Epithelial cell of esophagus (primary cell): ENCODE results near the gene SH3PXD2A.

ENCODE experiments used
- DNase-seq: peaks from one replicate; pipeline ENCODE4 v3.0.0; 2010; ENCODE audit warnings: low read depth
- H3K4me3 ChIP-seq: 2 replicates; pipeline ENCODE4 v1.5.1; 2011; ENCODE audit warnings: mild to moderate bottlenecking, low read length, control low read depth
- TF ChIP-seq, protein P1 (sequence below): IDR thresholded peaks from 2 replicates; pipeline ENCODE4 v1.5.1; 2011; ENCODE audit warnings: low read depth, mild to moderate bottlenecking, low read length, control low read depth, inconsistent platforms; ENCODE audit not compliant: insufficient read depth; ENCODE audit errors: missing control alignments

The SH3PXD2A gene

DNA sequence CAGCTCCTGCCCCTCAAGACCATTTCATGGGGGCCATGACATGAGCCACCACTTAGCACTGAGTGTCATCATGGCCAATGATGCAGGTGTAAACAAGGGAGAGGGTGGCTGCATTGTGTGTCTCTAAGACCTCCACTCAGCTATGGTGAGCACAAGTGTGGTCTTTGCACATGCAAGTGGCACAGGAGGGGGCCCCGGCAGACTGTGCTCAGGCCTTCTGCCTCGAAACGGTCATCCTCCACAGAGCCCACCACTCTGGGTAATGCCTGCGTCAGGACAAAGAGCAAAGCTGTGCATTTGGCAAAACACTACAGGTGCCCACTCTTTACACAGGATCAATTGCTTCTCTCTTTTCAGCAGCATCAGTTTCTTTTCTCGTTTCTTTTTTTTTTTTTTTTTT lies 125.5 kb downstream of the SH3PXD2A start:
- no peak for DNase-seq
- TF ChIP-seq, protein P1, sequence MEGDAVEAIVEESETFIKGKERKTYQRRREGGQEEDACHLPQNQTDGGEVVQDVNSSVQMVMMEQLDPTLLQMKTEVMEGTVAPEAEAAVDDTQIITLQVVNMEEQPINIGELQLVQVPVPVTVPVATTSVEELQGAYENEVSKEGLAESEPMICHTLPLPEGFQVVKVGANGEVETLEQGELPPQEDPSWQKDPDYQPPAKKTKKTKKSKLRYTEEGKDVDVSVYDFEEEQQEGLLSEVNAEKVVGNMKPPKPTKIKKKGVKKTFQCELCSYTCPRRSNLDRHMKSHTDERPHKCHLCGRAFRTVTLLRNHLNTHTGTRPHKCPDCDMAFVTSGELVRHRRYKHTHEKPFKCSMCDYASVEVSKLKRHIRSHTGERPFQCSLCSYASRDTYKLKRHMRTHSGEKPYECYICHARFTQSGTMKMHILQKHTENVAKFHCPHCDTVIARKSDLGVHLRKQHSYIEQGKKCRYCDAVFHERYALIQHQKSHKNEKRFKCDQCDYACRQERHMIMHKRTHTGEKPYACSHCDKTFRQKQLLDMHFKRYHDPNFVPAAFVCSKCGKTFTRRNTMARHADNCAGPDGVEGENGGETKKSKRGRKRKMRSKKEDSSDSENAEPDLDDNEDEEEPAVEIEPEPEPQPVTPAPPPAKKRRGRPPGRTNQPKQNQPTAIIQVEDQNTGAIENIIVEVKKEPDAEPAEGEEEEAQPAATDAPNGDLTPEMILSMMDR, result no peak
- no peak overlapping the region for H3K4me3 ChIP-seq

DNA sequence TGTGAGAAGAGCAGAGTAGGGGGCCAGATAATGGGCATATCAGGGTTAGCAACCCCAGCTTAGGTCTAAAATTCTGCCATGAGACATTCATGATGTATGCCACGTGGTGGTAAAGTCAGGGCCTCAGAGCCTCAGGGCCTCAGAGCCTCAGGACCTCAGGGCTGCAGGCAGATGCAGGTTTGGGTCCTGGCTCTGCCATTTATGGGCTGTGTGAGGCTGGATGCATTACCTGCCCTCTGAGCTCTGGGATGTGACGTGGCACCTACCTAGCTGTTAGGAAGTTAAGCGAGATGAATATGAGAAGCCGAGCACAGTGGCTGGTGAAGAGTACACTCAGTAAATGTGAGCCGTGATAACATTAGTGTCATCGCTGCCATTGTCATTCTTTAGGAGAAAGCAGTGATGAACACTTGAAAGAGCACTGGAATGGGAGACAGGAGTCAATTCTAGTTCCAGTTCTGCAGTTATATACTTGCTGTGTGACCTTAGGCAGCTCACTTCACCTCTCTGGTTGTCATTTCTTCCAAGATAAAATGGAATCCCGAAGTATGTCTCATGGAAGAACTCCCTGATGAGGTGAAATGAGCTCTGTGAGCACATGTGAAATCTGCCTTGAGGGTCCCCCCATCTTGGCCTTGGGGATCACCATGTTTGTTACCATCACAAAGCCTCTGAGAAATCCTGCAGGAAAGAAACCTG lies 127.2 kb downstream of the SH3PXD2A start:
- TF ChIP-seq, protein P1, result no peak
- H3K4me3 ChIP-seq, result no peak overlapping the region
- no peak for DNase-seq

DNA sequence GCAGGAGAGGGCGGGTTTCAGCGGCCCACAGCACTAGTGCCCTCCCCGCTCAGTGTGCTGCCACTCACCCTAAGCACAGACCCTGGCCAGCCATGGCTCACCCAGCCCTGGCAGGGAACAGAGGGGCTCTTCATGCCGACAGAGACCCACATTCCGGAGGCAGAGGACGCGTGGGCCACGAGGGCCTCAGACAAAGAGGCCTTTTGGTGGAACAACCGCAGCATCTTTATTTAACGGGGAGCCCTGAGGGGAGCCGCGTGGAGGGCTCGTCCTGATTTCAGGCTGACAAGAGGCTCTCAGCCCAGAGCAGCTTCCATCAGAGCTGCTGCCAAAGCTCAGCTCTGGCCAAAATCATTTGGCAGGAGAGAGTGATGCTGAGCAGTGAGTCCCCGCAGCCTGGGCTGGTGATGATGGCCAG lies 127.8 kb downstream of the SH3PXD2A start:
- no peak for DNase-seq
- no peak overlapping the region for H3K4me3 ChIP-seq
- TF ChIP-seq, protein P1, result no peak

DNA sequence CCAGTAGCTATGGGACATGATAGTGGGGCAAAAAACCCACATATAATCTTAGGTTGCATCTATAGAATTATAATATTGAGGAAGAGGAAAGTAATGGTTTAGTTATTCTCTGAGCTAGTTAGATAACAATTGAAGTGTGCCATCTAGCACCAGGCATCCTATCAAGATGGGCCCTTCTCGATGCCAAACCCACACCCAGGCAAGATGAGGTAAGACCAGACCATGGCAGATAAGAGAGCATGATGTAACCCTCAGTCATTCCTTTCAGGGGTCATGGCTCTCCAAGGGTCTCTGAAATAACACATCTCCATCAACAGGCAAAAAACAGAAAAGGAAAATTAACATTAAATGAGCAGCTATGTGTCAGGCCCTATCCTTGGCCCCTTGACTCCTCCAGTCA lies 128.7 kb downstream of the SH3PXD2A start:
- H3K4me3 ChIP-seq, result no peak overlapping the region
- TF ChIP-seq, protein P1, result no peak
- no peak for DNase-seq

DNA sequence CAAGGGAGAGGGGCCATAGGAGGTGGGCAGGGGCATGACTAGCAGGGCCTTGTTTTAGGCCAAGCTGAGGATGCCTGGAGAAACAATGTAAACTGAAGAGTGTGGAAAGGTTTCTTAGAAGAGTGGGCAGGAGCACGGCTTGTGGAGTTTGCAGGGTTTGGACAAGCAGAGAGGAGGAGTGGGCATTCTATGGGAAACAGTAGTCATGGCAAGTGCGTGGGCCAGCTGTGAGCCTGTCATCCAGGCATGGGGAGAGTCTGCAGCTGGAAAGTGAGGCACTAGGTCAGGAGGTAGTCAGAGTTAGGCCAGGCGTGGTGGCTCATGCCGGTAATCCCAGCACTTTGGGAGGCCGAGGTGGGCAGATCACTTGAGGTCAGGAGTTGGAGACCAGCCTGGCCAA lies 130.1 kb downstream of the SH3PXD2A start:
- TF ChIP-seq, protein P1, result no peak
- no peak for DNase-seq
- H3K4me3 ChIP-seq, result no peak overlapping the region

DNA sequence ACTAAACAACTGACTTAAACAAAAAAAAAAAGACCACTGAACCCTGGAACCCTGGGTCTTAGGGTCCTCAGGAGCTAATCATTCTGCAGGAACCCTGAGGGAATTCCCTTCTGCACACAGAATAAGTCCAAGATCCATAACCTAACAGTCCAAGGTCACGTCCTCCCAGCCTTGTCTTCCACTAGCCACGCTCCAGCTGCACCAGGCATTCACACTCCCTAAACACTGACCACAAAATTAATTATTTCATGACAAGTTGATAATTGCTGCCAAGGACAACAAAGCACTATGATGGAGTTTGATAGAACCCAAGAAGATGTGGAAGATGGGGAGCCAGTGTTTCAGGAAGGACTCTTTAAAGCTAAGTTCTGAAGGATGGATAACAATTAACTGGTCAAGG lies 130.6 kb downstream of the SH3PXD2A start:
- TF ChIP-seq, protein P1, result no peak
- no peak overlapping the region for H3K4me3 ChIP-seq
- no peak for DNase-seq

DNA sequence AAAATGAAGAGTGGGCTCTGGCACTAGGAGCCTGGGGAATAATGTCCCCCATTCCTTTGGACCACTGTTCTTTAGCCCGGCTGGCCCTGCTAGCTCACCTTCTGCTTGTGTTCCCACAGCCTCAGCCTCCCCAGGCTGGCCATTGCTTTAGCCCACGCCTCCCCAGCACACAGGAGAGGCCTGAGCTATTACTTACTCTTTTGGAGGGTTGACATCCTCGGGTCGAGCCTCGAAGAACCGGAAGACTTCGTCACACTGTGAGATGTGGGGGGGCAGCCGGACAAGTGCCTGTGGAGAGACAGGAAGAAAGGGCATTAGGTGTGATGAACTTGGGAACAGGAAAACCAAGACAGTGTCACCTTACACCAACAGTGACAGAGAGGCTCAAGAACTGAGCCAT lies 131.3 kb downstream of the SH3PXD2A start:
- TF ChIP-seq, protein P1, result no peak
- no peak overlapping the region for H3K4me3 ChIP-seq
- DNase-seq, result no peak
